Smooth muscle cell (in vitro differentiated cells): Measurements from ENCODE around the gene ZSCAN1. TPM values are rescaled to one million over a fixed set of nuclear protein-coding genes. Genes with fewer than 3 reads are reported as not detected.

ENCODE experiments used
- DNase-seq: peaks from one replicate; lab custom pipeline; 2025; ENCODE audit not compliant: unreplicated experiment; lab: John Stamatoyannopoulos, UW
- H2AFZ ChIP-seq: fragments of 200-600 bp; sonication (generic); 2 replicates; pipeline ENCODE4 v1.6.0; 2016; ENCODE audit warnings: antibody characterized with exemption, low read depth, mild to moderate bottlenecking
- H3F3A ChIP-seq: fragments of 200-600 bp; sonication (generic); 2 replicates; pipeline ENCODE4 v1.6.0; 2017; ENCODE audit warnings: antibody characterized with exemption, low read depth
- H3K27ac ChIP-seq: fragments of 200-600 bp; sonication (generic); 2 replicates; pipeline ENCODE4 v1.5.1; 2016; ENCODE audit warnings: low read depth, mild to moderate bottlenecking
- H3K27me3 ChIP-seq: fragments of 200-600 bp; sonication (generic); 2 replicates; pipeline ENCODE4 v1.6.1; 2016; ENCODE audit warnings: low read depth, mild to moderate bottlenecking
- H3K36me3 ChIP-seq: fragments of 200-600 bp; sonication (generic); 2 replicates; pipeline ENCODE4 v1.5.1; 2016; ENCODE audit warnings: low read depth
- H3K4me1 ChIP-seq: fragments of 200-600 bp; sonication (generic); 2 replicates; pipeline ENCODE4 v1.5.1; 2016; ENCODE audit warnings: low read depth
- H3K4me2 ChIP-seq: fragments of 200-600 bp; sonication (generic); 2 replicates; pipeline ENCODE4 v1.6.0; 2016; ENCODE audit warnings: mild to moderate bottlenecking
- H3K4me3 ChIP-seq: fragments of 200-600 bp; sonication (generic); 2 replicates; pipeline ENCODE4 v1.5.1; 2016; ENCODE audit warnings: mild to moderate bottlenecking
- H3K79me2 ChIP-seq: fragments of 200-600 bp; sonication (generic); 2 replicates; pipeline ENCODE4 v1.6.0; 2016; ENCODE audit warnings: low read depth, mild to moderate bottlenecking
- H3K9ac ChIP-seq: fragments of 200-600 bp; sonication (generic); 2 replicates; pipeline ENCODE4 v1.6.0; 2016; ENCODE audit warnings: low read depth
- H3K9me3 ChIP-seq: fragments of 200-600 bp; sonication (generic); replicated peaks from 2 replicates; pipeline ENCODE4 v1.5.1; 2016; ENCODE audit warnings: low read depth
- H4K20me1 ChIP-seq: fragments of 200-600 bp; sonication (generic); 2 replicates; pipeline ENCODE4 v1.6.0; 2016; ENCODE audit warnings: low read depth
- CTCF ChIP-seq: fragments of 200-600 bp; sonication (generic); IDR thresholded peaks from 2 replicates; pipeline ENCODE4 v1.5.1; 2017; ENCODE audit warnings: borderline replicate concordance, mild to moderate bottlenecking, antibody characterized with exemption; ENCODE audit not compliant: insufficient read depth, poor library complexity, severe bottlenecking
- WGBS: methylation state at CpG from one replicate; pipeline ENCODE4 v1.1.7; 2016; ENCODE audit warnings: low lambda C conversion rate; 5-methylcytosine and 5-hydroxymethylcytosine counted together
- polyA plus RNA-seq: library from polyadenylated mRNA; unstranded; fragments of >200 nt; fragmentation: Nextera tagmentation; extraction: Ambion mirVana; gene quantifications from 2 replicates; pipeline ENCODE4 v1.2.1, GENCODE V29; 2016
- total RNA-seq: library from RNA; depleted of rRNA; stranded (reverse); fragments of >200 nt; gene quantifications from 2 replicates; pipeline ENCODE4 v1.2.3, GENCODE V29; 2014

ZSCAN1 gene
- total and polyA plus RNA-seq, 2 experiments from 2014 or later, result 0.94 TPM; not detected in 1

DNA sequence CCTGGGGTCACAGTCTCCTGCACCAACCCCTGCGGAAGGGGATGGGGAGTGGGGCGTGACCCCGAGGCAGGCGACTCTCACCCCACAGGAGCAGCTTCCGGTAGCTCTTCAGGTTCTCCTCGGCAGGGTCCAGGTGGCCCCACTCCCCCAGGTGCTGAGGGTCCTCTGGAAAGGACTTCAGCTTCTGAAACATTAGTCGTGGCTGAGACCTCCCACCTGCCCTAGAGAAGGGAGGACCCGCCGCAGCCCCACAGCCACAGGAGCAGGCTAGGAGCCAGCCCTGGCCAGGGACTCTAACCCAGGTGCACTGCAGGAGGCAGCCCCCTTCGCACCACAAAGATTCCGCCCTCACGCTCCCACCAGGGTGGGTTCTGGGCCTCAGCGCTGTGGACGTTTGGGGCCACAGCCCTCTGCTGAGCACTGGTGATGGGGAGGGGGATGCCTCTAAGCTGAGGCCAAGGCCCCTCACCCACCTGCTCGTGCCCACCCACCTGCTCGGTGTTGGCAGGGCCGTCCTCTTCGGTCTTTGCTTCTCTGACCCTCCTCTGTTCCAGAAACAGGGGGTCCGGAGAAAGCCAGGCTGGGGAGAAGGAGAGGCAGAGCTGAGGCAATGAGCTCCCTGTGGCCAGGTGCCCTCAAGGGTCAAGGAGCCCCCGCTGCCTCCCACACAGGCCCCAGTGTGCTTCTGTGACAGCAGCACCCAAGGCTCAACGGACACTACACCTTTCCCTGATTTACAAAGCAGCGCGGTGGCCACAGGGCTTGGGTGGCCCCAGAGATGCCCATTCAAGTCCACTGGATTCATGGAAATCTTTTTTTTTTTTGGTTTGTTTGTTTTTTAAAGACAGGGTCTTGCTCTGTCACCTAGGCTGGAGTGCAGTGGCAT lies 53.2 kb downstream of the ZSCAN1 start:
- H3K79me2 ChIP-seq, result no peaks in the 10 kb centered on the region
- no peak overlapping the region for H3K4me2 ChIP-seq
- H4K20me1 ChIP-seq, result no peaks in the 10 kb centered on the region
- H3F3A ChIP-seq, result no peaks in the 10 kb centered on the region
- H3K27ac ChIP-seq, result no peak overlapping the region
- H3K4me1 ChIP-seq, result no peaks in the 10 kb centered on the region
- no peak for DNase-seq
- no peaks in the 10 kb centered on the region for H3K36me3 ChIP-seq
- peaks cover 16% of the 10 kb centered on the region for H3K9me3 ChIP-seq
- no peak overlapping the region for H3K9ac ChIP-seq
- H3K27me3 ChIP-seq, result no peaks in the 10 kb centered on the region
- TF ChIP-seq CTCF, result no peak
- H3K4me3 ChIP-seq, result no peak overlapping the region
- 98% methylated on average over 23 of the region's 23 CpGs for WGBS
- no peak overlapping the region for H2AFZ ChIP-seq

DNA sequence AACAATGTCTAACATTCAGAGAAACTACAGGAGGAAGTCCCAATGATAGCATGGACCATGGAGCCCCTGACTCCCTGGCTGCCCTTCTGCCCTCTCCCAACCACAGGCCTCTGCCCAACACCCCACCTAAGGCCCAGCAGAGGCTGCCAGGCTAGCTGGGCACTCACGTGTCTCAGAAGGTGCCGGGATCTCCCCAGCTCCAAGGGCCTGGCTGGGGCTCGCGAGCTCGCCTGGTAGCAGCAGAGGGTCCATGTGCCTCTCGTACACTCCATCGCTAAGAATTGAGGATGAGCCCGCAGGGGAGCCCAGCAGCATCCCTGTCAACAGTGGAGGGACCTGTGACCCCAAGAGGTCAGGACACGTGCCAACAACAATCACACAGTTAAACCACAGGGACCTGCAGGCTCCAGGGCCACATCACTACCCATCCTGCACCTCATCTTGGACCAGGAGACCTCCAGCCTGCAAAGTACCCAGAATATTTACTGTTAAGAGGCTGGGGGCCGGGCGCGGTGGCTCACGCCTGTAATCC lies 54.8 kb downstream of the ZSCAN1 start:
- H3K9ac ChIP-seq, result no peak overlapping the region
- no peak overlapping the region for H3K27ac ChIP-seq
- TF ChIP-seq CTCF, result no peak
- H3K79me2 ChIP-seq, result no peaks in the 10 kb centered on the region
- H3K4me1 ChIP-seq, result no peaks in the 10 kb centered on the region
- H3K4me2 ChIP-seq, result no peak overlapping the region
- 97% methylated on average over 13 of the region's 13 CpGs for WGBS
- no peak overlapping the region for H3K4me3 ChIP-seq
- no peaks in the 10 kb centered on the region for H3K27me3 ChIP-seq
- no peaks in the 10 kb centered on the region for H3F3A ChIP-seq
- H3K36me3 ChIP-seq, result no peaks in the 10 kb centered on the region
- H4K20me1 ChIP-seq, result no peaks in the 10 kb centered on the region
- H2AFZ ChIP-seq, result no peak overlapping the region
- no peak for DNase-seq
- peaks cover 9% of the 10 kb centered on the region for H3K9me3 ChIP-seq

DNA sequence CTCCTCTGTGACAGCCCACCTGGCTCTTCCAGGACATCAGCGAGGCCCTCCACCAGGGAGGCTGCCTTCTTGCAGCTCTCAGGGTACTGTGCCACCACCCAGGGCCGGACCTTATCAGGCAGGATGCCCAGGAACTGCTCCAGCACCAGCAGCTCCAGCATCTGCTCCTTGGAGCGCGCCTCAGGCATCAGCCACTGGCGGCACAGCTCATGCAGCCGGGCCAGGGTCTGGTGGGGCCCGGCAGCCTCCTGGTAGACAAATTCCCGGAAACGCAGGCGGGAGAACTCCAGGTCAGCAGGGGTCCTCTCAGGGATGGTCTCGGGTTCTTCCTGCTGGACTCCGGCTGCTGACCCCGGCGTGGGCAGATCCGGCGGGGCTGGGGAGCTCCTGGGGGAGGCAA lies 56.0 kb downstream of the ZSCAN1 start:
- H3K27me3 ChIP-seq, result no peaks in the 10 kb centered on the region
- H4K20me1 ChIP-seq, result no peaks in the 10 kb centered on the region
- H3K4me1 ChIP-seq, result no peaks in the 10 kb centered on the region
- 98% methylated on average over 16 of the region's 16 CpGs for WGBS
- no peak overlapping the region for H3K4me3 ChIP-seq
- no peaks in the 10 kb centered on the region for H3K36me3 ChIP-seq
- no peak overlapping the region for H3K27ac ChIP-seq
- no peak overlapping the region for H3K9ac ChIP-seq
- no peaks in the 10 kb centered on the region for H3K9me3 ChIP-seq
- no peak overlapping the region for H2AFZ ChIP-seq
- peaks cover 5% of the 10 kb centered on the region for H3K79me2 ChIP-seq
- no peak for DNase-seq
- no peak for TF ChIP-seq CTCF
- H3F3A ChIP-seq, result no peaks in the 10 kb centered on the region
- H3K4me2 ChIP-seq, result no peak overlapping the region
